Mesenchymal stem cell (in vitro differentiated cells and primary cell): ENCODE measurements around the gene ARRB1.

Experiments
- DNase-seq: peaks from one replicate; pipeline ENCODE4 v3.0.0-alpha.2; 2013
- H2AFZ ChIP-seq: one replicate; pipeline ENCODE4 v1.6.1; 2013; ENCODE audit warnings: low read depth, mild to moderate bottlenecking, control low read depth, inconsistent platforms, low read length, moderate library complexity
- H2AK5ac ChIP-seq: 2 replicates; pipeline ENCODE4 v1.6.1; 2013; ENCODE audit warnings: low read length, moderate library complexity, mild to moderate bottlenecking, inconsistent platforms; ENCODE audit not compliant: severe bottlenecking
- H2BK120ac ChIP-seq: one replicate; pipeline ENCODE4 v1.6.1; 2013; ENCODE audit warnings: low read depth, mild to moderate bottlenecking, inconsistent platforms, low read length, moderate library complexity
- H2BK12ac ChIP-seq, 2 experiments: one replicate each; pipeline ENCODE4 v1.6.1; 2013; ENCODE audit warnings: inconsistent platforms in 2 of 2, low read length in 2 of 2, mild to moderate bottlenecking in 2 of 2, moderate library complexity in 2 of 2, control low read depth in 1 of 2
- H2BK15ac ChIP-seq: one replicate; pipeline ENCODE4 v1.6.1; 2013; ENCODE audit warnings: mild to moderate bottlenecking, low read depth, inconsistent platforms; ENCODE audit not compliant: poor library complexity, severe bottlenecking
- H2BK5ac ChIP-seq: 2 replicates; pipeline ENCODE4 v1.6.1; 2013; ENCODE audit warnings: low read depth, mild to moderate bottlenecking, low read length, control low read depth, inconsistent platforms; ENCODE audit not compliant: poor library complexity, severe bottlenecking
- H3K14ac ChIP-seq, 2 experiments: one replicate each; pipeline ENCODE4 v1.6.1; 2013; ENCODE audit warnings: inconsistent platforms in 2 of 2, low read length in 2 of 2, control low read depth in 1 of 2, mild to moderate bottlenecking in 1 of 2, moderate library complexity in 1 of 2
- H3K18ac ChIP-seq, 2 experiments: one replicate each; pipeline ENCODE4 v1.6.1; 2013; ENCODE audit warnings: inconsistent platforms in 2 of 2, low read length in 2 of 2, control low read depth in 1 of 2, low read depth in 1 of 2, mild to moderate bottlenecking in 1 of 2
- H3K23ac ChIP-seq, 2 experiments: one replicate each; pipeline ENCODE4 v1.6.1; 2013; ENCODE audit warnings: inconsistent platforms in 2 of 2, low read length in 2 of 2, mild to moderate bottlenecking in 2 of 2, moderate library complexity in 2 of 2, control low read depth in 1 of 2
- H3K27ac ChIP-seq: 2 replicates; pipeline ENCODE4 v1.5.1; 2013; ENCODE audit warnings: mild to moderate bottlenecking, moderate library complexity, low read length, control low read depth, inconsistent platforms; ENCODE audit not compliant: poor library complexity, severe bottlenecking
- H3K27me3 ChIP-seq, 2 experiments: 2 replicates each; pipeline versions ENCODE4 v1.6.1 to v1.7.0; 2013; ENCODE audit warnings: low read length in 2 of 2, mild to moderate bottlenecking in 2 of 2, moderate library complexity in 2 of 2, control low read depth in 1 of 2, inconsistent platforms in 1 of 2; ENCODE audit not compliant: control insufficient read depth in 1 of 2, insufficient read depth in 1 of 2
- H3K36me3 ChIP-seq, 2 experiments: 2 replicates each; pipeline versions ENCODE4 v1.6.1 to v1.7.0; 2013; ENCODE audit warnings: low read length in 2 of 2, control low read depth in 1 of 2, inconsistent platforms in 1 of 2, low read depth in 1 of 2, mild to moderate bottlenecking in 1 of 2; ENCODE audit not compliant: insufficient read depth in 2 of 2, control insufficient read depth in 1 of 2
- H3K4ac ChIP-seq, 2 experiments: one replicate each; pipeline ENCODE4 v1.6.1; 2013; ENCODE audit warnings: inconsistent platforms in 2 of 2, low read length in 2 of 2, mild to moderate bottlenecking in 2 of 2, moderate library complexity in 2 of 2, control low read depth in 1 of 2, low read depth in 1 of 2
- H3K4me1 ChIP-seq: 2 replicates; pipeline ENCODE4 v1.6.1; 2013; ENCODE audit warnings: low read depth, low read length, control low read depth; ENCODE audit not compliant: control insufficient read depth, insufficient read depth
- H3K4me2 ChIP-seq: 2 replicates; pipeline ENCODE4 v1.6.1; 2013; ENCODE audit warnings: low read length, mild to moderate bottlenecking, inconsistent platforms; ENCODE audit not compliant: poor library complexity, severe bottlenecking
- H3K4me3 ChIP-seq, 2 experiments: 2 replicates each; pipeline versions ENCODE4 v1.5.1 to v1.7.0; 2013; ENCODE audit warnings: low read length in 2 of 2, mild to moderate bottlenecking in 2 of 2, control low read depth in 1 of 2, low read depth in 1 of 2; ENCODE audit not compliant: insufficient read depth in 1 of 2
- H3K79me1 ChIP-seq: replicated peaks from 2 replicates; pipeline ENCODE4 v1.6.1; 2013; ENCODE audit warnings: mild to moderate bottlenecking, control low read depth, low read length, inconsistent platforms; ENCODE audit not compliant: poor library complexity, severe bottlenecking
- H3K9ac ChIP-seq: 2 replicates; pipeline ENCODE4 v1.7.0; 2013; ENCODE audit warnings: mild to moderate bottlenecking, low read length, moderate library complexity
- H3K9me3 ChIP-seq: 2 replicates; pipeline ENCODE4 v1.7.0; 2013; ENCODE audit warnings: mild to moderate bottlenecking, low read length; ENCODE audit not compliant: control insufficient read depth
- H4K8ac ChIP-seq: one replicate; pipeline ENCODE4 v1.6.1; 2013; ENCODE audit warnings: inconsistent platforms, mild to moderate bottlenecking, low read length, moderate library complexity
- H4K91ac ChIP-seq: one replicate; pipeline ENCODE4 v1.6.1; 2013; ENCODE audit warnings: mild to moderate bottlenecking, low read length, inconsistent platforms
- WGBS: methylation state at CpG from one replicate; pipeline ENCODE4 v1.1.7; 2013; ENCODE audit warnings: mixed read lengths; 5-methylcytosine and 5-hydroxymethylcytosine counted together

The ARRB1 gene

GRCh38 chr11:75239531-75240290 lies 111.8 kb downstream of the ARRB1 start:
- DNase-seq, result no peak
- no peak overlapping the region for H3K9ac ChIP-seq
- H3K4me3 ChIP-seq, result no peak overlapping the region
- H4K8ac ChIP-seq, result no peak overlapping the region
- H2BK120ac ChIP-seq, result no peak overlapping the region
- no peak overlapping the region for H3K4ac ChIP-seq
- H2AFZ ChIP-seq, result no peak overlapping the region
- no peak overlapping the region for H3K14ac ChIP-seq
- H3K27ac ChIP-seq, result no peak overlapping the region
- H3K36me3 ChIP-seq, result peaks cover 0 to 4% of the 10 kb centered on the region in 2 experiments
- no peaks in the 10 kb centered on the region for H3K9me3 ChIP-seq
- H2AK5ac ChIP-seq, result no peak overlapping the region
- H3K4me1 ChIP-seq, result peaks cover 16% of the 10 kb centered on the region
- H3K18ac ChIP-seq, result no peak overlapping the region
- H3K27me3 ChIP-seq, result peaks cover 76 to 81% of the 10 kb centered on the region in 2 experiments
- no peak overlapping the region for H2BK5ac ChIP-seq
- H3K4me2 ChIP-seq, result no peak overlapping the region
- no peak overlapping the region for H2BK15ac ChIP-seq
- no peaks in the 10 kb centered on the region for H3K79me1 ChIP-seq
- no peak overlapping the region for H3K23ac ChIP-seq
- no peak overlapping the region for H4K91ac ChIP-seq
- WGBS, result 71% methylated on average over 10 of the region's 10 CpGs
- no peak overlapping the region for H2BK12ac ChIP-seq

GRCh38 chr11:75238595-75239440 lies 112.6 kb downstream of the ARRB1 start:
- DNase-seq, result no peak
- Histone ChIP-seq H3K36me3 (peaks cover 0 to 4% of the 10 kb centered on the region in 2 experiments), H2BK12ac (no peak overlapping the region), H3K14ac (no peak overlapping the region), H2BK5ac (no peak overlapping the region), H3K4me2 (no peak overlapping the region), H2BK120ac (no peak overlapping the region), H3K27ac (no peak overlapping the region), H3K9me3 (no peaks in the 10 kb centered on the region), H2AK5ac (no peak overlapping the region), H3K4ac (no peak overlapping the region), H3K27me3 (peaks cover 70 to 72% of the 10 kb centered on the region in 2 experiments), H2BK15ac (no peak overlapping the region), H3K18ac (no peak overlapping the region), H2AFZ (no peak overlapping the region), H3K4me3 (peak overlapping the region in 1 of 2 experiments; percentile 3), H4K91ac (no peak overlapping the region), H4K8ac (no peak overlapping the region), H3K79me1 (no peaks in the 10 kb centered on the region), H3K23ac (no peak overlapping the region), H3K9ac (no peak overlapping the region), H3K4me1 (peaks cover 16% of the 10 kb centered on the region)
- WGBS, result 78% methylated on average over 9 of the region's 9 CpGs

DNA sequence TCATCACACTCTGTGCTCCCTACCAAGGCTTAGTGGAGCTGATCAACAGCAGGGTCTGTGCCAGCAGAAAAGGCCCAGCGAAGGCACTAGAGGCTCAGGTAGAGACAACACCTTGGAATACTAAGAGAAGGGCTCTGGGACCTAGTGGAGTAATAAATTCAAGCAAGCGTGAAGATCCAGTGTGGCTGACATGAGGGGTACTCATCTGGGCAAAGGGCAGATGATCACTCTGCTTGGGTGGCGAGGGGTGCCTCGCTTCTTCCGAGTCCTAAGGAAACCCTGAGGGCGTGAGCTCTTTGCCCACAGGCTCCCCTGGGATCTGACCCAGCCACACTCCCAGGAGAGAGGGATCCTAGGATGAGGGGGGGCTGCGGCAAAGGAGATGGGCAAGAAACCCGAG lies 114.4 kb downstream of the ARRB1 start:
- Histone ChIP-seq H3K9me3 (no peaks in the 10 kb centered on the region), H3K4ac (no peak overlapping the region), H3K23ac (no peak overlapping the region), H2BK15ac (no peak overlapping the region), H3K4me2 (no peak overlapping the region), H3K79me1 (no peaks in the 10 kb centered on the region), H3K9ac (no peak overlapping the region), H4K91ac (no peak overlapping the region), H2BK120ac (no peak overlapping the region), H3K14ac (no peak overlapping the region), H3K18ac (no peak overlapping the region), H3K4me1 (peaks cover 16% of the 10 kb centered on the region), H2BK5ac (no peak overlapping the region), H2AFZ (no peak overlapping the region), H3K36me3 (peaks cover 0 to 4% of the 10 kb centered on the region in 2 experiments), H3K27me3 (peaks cover 52 to 58% of the 10 kb centered on the region in 2 experiments), H3K27ac (no peak overlapping the region), H2AK5ac (no peak overlapping the region), H2BK12ac (no peak overlapping the region), H3K4me3 (no peak overlapping the region), H4K8ac (no peak overlapping the region)
- WGBS, result 80% methylated on average over 8 of the region's 8 CpGs
- DNase-seq, result no peak

DNA sequence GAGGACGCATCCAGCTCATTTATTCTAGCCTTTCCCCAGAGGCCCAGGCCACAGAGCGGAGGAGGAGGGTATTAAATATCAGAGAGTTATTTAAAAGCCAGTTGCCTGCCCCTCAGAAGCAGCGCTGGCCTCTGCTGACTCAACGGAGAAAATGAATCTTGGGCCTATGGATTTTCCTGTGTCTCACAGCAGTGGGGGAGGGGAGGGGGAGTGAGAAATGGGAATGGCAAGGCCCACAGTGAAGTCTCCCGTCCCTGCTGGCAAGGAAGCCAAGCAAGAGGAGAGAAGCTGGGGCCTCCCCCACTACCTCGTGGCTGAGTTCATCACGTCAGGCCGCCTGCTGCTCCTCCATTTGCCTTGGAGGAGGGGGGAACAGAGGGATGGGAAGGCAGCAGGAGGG lies 115.4 kb downstream of the ARRB1 start:
- Histone ChIP-seq H3K23ac (no peak overlapping the region), H3K36me3 (no peaks in the 10 kb centered on the region), H3K4me2 (no peak overlapping the region), H2BK15ac (no peak overlapping the region), H3K14ac (no peak overlapping the region), H3K18ac (no peak overlapping the region), H3K27me3 (peaks cover 59 to 68% of the 10 kb centered on the region in 2 experiments), H4K91ac (no peak overlapping the region), H3K4ac (no peak overlapping the region), H3K9ac (no peak overlapping the region), H4K8ac (no peak overlapping the region), H2BK120ac (no peak overlapping the region), H3K79me1 (no peaks in the 10 kb centered on the region), H2AFZ (no peak overlapping the region), H3K4me1 (peaks cover 9% of the 10 kb centered on the region), H3K27ac (no peak overlapping the region), H3K4me3 (no peak overlapping the region), H2AK5ac (no peak overlapping the region), H2BK5ac (no peak overlapping the region), H2BK12ac (no peak overlapping the region), H3K9me3 (no peaks in the 10 kb centered on the region)
- DNase-seq, result no peak
- 52% methylated on average over 5 of the region's 8 CpGs for WGBS
